Midbrain (tissue), 1 donor: ENCODE results near the gene KIAA1614.
"Not testable (repeated sequence)": the region's sequence is repeated elsewhere in the genome, so short reads cannot be mapped to it uniquely, and the experiment has no call there.

Experiments
- DNase-seq: peaks from one replicate; lab custom pipeline; 2025; lab: John Stamatoyannopoulos, UW

KIAA1614 gene

DNA sequence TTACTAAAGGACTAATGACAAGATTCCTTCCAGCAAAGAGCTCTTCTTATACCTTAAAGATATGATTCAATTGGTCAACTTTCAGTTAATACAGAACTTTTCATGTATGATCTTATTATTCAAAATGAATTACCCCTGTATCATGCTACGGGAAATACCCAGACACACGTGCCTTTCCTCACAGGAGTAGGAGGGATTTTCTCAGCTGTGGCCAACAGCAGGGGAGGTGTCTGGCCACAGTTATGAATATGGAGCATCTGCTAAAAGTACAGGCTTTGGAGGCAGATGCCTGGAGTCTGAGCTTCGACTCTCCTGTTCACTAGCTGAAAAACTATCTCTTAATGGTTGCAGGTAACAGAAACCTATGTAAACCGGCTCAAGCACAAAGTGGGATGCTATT lies 53.6 kb downstream of the KIAA1614 start:
- no peak for DNase-seq

DNA sequence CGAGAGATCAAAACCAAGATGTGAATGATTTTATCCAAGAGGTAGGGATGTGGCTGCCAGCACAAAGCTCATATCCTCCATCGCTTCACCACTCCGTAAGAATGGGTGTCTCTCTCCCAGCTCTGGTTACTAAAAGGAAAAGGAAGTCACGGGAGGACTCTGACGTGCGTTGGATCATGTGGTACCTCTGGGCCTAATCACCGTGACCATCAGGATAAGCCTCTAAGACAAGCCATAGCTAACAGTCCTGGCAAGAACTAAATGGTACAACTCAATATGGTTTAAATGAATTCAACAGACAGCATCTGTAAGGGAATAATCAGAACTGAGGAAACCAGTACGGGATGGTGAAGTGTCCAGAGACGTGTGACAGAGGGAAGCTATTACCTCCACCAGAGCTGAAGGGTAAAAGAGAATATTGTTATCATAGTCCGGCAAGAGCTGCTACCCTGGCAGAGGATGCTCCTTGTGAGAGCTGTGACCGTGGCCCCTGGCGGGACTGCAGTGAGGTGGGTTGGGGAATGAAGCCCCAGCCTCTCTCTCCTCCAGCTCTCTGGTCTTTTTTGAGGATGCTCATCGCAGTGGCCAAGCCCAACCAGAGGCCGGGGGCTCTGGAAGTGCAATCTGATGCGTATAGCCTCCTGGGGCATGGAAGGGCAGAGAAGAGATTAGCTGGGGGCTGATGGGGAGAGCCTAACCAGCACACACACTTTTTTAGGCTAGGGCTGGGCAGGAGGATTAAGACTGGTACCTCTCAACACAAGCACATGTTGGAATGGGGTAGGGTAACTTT lies 54.2 kb downstream of the KIAA1614 start:
- no peak for DNase-seq

DNA sequence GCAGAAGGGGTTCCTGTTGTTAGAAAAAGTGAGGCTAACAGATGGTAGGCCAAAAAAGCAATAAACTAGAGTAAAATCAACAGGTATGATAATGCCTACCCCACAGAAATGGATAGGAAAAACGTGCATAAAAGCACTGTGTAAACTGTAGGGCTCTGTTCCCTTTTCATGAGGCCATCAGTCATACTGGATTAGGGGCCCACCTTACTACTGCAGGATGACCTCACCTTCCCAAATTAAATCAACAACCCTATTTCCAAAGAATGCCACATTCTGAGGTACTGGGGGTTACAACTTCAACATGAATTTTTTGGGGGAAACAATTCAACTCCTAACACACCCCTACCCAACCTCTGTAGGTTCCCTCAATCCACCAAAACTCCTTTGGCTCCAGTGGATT lies 54.9 kb downstream of the KIAA1614 start:
- DNase-seq = no peak

DNA sequence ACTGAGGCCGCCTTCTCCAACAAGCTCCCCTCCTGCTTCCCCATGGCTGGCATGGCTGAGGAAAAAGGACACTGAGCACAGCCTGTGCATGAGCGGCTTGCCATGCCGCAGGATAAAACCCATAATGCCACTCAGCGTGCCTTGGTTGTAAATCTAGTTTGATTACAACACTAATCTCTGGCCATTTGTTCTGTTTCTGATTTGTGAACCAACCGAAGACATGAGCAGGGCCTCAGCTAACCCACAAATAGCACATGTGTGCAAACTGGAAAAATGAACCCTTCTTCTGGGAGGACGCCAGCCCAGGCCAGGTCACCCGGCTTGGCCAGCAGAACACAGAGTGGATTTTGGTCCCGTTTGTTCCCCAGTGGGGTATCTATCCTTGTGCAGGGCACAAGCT lies 56.1 kb downstream of the KIAA1614 start:
- DNase-seq = not testable (repeated sequence)

DNA sequence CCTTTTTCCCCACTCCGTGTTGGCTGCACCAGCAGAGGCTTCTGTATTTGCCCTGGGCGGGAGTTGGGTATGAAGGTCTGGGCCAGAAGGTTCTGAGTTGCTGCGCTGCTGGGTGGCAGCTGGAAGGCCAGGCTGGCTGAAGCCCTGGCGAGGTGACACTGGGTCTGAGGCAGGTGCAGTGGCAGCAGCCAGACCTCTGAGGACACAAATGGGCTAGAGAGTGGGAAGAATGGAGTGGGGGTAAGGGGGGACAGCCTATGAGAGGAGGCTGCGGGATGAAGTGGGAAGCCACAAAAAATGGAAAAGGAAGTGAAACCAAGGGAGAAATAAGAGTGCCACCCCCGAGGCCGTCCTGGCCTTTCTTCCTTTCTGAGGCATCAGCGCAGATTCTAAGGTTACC lies 56.7 kb downstream of the KIAA1614 start:
- no peak for DNase-seq

DNA sequence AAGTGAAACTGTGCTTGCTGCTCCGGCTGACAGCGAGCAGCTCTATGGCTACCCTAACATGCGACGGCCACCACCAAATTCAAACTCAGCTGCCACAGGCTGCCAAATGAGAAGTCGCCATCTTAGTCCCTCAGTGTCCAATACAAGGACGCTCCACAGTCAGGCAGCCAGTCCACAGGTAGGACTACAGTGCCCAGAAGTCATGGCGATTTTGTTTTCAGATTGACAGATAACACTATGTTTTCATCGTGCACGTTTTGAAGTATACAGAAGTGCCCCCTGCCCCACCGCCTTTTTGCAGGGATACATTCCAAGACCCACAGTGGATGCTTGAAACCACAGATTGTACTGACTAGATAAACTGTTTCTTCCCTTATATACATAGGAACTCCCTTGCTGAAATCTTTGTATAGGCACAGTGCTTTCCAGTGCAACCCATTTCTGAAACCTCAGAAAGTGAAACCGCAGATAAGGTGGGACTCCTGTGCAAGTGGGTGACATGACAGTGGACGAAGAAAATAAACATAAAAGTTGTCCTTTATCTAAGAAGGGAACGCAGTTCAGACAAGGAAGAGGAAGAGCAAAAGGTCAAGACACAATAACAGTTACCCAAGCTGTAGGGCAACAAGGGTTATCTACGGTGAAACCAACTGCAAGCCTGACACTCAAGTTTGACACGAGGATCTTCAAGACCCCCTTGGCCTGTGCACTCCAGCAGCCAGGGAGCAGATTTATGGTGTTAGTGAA lies 57.8 kb downstream of the KIAA1614 start:
- no peak for DNase-seq

DNA sequence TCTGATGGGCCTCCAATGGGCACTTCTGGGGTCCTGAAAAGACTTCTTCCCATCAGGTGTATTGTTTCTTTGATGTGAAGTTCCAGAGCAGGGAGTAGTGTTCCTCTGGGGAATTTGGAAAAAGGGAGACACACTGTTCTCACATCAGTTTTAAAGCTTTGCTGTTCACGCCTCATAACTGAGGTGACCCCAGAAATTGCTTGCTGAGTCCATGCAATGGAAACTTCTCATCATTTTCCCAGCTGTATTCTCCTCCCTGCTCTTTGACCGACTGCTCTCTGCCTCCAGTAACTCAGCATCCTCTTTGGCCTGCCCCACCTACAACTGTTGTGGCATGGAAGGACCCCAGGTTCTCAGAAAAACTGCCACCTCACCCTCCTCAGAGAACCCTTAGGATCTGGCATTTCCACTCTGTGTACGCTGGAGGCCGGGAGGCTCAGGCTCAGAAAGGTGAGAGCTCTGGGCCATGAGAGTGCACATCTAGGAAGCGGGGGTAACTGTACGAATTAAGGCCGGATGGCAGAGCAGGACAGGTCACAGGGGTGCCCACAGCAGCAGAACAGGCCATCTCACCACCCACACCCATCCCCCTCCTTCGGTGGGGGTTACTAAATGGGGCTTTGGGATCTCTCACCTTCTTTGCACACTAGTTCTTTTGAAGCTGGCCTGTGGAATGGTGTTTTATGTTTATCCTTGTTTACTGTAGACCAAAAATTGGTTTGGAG lies 58.7 kb downstream of the KIAA1614 start:
- no peak for DNase-seq

DNA sequence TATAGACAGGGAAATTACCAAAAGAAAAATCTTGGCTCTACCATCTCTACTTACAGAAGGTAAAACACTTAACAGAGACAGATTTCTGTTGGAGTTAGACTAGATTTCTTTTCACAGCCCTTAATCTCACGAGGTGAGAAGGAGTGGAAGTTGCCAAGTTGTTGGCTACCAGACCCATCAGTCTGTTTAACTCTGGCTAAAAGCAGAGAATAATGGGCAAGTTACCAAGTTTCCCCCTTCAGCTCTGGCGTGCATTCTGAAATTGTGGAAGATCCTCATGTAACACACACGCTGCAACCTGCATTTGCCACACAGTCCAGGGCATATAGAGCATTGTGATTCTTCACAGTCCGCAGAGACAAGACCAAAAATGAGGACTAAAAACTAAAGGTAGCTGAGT lies 60.7 kb downstream of the KIAA1614 start:
- DNase-seq = no peak

DNA sequence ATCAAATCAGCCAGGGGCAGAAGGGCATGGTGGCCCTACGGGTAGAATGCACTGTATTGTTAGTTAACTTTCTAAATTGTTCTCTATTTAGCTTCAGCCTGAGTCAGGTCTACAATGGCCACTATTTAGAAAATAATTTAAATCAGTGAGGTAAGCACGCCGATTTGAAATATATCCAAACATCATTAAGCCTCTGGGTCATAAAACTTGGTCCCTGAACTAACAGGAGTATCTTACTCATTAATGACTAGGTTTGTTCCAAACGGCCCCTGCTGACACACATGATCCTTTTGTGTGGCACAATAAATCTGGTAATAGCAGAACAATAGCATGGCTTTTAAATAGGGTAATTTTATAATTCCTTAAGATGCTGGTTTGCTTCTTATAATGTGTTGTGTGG lies 61.5 kb downstream of the KIAA1614 start:
- DNase-seq = no peak

DNA sequence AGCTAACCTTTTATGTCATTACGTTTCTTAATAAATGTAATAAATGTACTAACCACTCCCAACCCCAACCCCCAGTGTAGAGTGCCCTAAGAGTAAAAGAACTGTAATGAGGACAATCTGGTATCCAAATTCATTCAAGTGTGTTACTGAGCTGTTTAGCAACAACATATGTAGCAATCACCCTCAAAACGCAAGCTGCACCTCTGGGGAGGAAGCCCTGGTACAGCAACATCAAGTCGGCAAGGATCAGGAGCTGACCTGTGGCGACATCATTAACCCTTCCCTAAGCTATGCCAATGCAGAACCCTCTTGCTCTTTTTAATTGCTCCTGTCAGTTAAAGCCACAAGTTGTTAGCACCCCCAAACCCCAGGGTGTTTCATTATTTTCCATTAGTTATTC lies 62.9 kb downstream of the KIAA1614 start:
- no peak for DNase-seq

DNA sequence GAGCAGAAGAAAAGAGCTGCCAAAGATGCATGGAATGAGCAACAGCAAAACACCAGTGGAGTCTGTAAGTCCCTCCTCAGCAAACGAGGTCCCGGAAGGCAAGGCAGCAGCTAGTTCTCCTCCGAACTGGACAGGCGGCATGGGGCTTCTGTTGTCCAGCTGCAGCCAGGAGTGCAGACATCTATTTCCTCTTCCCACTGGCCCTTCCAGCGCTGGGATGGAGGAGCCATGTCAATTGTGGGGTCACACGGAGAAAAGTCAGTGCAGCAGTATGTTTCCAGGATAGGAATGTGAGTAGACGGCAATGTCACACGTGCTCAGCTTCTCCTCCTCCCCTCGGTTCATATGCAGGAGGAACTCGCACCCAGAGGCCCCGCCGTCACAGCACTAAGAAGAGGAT lies 63.5 kb downstream of the KIAA1614 start:
- DNase-seq = no peak

DNA sequence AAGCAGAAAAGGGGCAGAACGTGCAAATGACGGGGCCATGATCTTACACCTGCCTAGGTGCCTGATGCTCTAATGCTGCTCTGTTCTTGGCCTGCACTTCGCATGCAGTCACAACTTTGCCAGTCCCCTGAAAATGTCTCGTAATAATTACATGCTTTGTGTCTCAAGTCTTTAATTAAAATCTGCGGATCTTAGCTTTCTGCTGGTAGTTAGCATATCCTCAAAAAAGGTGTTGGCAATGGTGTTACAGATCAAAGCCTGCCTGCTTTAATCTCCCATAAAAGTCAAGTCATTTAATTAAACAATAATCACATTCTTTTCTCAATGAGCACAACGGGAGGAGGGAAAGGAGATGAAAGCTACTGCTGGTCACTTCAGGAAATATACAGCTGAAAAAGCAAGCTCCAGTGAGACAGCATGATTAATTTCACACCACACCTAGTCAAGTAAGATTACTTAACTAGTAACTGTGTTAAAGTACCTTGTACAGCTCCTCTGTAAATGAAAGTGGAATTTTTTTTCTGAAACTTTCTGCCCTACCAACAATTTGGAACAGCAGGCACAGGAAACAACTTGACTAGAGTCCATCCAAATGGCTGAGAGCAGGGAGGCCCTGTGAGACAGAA lies 64.1 kb downstream of the KIAA1614 start:
- no peak for DNase-seq

DNA sequence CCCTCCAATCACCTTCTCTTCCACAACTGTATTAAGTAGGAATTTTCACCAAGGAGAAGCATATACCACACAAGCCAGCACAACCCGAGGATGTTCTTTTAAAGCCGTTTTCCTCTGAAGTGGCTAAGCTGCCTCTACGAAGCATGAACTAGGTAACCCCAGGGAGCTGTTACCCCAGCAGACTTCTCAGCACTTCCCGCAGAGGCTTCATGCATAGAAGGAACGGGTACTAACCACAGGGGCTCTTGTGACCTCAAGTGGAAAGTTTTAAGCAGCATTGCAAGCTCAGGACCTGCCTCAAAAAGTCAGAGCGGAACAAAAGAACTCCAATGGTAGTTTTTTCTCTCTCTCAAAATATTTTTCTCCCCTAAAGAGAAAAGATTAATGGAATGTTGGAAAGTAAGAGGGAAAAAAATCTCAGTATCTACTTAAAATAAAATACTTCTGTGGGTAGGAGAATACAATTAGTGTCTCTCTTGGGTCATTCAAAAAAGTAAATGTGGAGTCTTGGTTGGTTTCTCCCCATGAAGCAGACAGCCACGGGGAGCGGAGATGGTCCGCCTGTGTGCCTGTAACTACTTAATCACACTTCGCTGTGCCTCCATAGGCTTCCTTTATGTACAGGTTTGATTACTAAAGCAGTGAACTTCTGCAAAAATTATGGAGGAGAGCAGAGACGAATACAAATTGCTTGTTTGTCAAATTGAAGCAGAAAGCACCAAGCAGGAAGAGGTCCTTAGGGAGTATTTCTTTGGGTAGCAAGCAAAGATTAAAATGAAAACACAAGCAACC lies 69.1 kb downstream of the KIAA1614 start:
- no peak for DNase-seq

DNA sequence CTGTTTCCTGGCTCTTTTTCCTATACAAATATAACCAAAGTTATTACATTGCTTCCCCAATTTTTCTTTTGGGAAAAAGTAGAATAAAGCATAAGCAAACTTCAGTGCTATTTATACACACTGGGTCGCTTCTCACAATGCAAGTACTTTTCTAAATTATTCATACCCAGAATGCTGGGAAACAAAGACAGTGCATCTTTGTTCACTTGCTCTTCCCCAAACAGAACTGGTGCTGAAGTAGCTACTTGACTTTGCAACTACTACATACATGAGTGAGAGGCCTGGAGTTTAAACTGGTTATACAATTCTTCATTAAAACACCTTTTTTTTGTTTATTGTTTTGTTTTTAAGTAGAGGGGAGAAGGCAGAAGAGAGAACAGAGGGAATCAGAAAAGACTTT lies 69.7 kb downstream of the KIAA1614 start:
- peak; percentile 48 for DNase-seq

DNA sequence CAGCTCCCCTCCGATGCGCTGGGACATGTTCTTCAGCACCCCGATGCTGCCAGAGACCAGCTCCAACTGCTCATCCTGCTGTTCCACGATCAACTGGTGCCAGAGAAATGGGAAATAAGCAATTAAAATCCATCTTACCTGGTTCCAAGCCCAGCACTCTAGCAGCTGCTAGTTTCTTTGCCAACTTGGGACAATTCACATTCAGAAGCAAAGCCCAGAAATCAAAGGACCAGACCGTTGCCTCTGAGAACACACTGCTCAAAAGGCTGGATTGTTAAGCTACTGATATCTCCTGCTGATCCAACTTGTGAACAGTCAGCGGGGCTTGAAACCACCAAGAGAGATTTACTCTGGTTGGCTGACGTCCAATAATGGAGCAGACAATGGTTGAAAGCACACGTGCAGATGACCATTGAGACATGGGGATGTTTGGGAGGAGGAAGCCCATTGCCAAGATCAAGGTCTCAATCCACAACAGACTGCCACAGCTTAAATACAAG lies 75.6 kb downstream of the KIAA1614 start:
- no peak for DNase-seq

DNA sequence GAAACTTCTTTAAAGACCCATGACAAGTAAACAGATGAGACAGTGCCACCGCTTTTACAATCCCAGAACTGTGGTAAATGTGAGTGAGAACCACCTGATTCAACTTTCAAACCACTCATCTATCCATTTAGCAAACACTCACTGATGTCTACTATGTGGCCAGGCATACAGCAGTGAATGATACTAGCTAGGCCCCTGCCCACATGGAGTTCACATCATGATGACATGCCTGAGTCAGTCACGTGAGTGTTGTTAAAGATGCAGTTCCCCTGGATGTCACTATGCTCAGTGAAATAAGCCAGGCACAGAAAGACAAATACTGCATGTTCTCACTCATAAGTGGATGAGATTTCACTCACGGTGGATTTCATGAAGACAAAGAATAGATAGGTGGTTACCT lies 81.6 kb downstream of the KIAA1614 start:
- no peak for DNase-seq

DNA sequence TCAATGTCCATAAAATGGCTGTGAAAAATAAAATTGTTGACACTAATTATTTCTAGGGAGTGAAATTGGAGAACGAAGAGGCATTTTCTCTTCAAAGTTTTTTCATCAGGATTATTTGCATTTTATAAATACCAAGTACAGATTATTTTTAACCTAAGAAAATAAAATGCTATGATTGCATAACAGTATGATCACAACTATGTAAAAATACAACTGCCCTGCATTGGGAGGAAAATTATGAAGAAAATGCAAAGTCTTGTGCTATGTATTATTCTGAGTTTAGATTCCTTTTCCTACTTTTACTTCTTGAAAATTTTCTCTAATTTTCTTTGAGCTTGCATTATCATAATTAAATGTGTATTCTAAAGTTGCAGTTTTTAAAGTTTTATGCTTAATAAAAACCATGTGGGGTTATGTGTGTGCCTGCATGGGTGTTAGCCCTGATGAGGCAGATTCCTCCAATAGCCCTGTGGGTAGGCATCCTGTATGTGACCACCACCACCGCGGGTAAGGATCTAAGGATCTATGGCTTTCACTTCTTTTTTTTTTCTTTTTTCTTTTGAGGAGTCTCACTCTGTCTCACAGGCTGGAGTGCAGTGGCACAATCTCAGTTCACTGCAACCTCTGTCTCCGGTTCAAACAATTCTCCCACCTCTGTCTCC lies 85.3 kb downstream of the KIAA1614 start:
- no peak for DNase-seq
